Choroid plexus epithelial cell (primary cell): ENCODE results near the gene RNU1-3.
"Not testable (repeated sequence)": the region's sequence is repeated elsewhere in the genome, so short reads cannot be mapped to it uniquely, and the experiment has no call there.

Source experiments
- DNase-seq: peaks from one replicate; pipeline ENCODE4 v3.0.0-alpha.2; 2010; ENCODE audit warnings: low read depth
- H3K4me3 ChIP-seq: 2 replicates; pipeline ENCODE4 v1.5.1; 2011; ENCODE audit warnings: low read depth, mild to moderate bottlenecking, control low read depth, low read length, moderate library complexity
- CTCF ChIP-seq: conservative IDR thresholded peaks from 2 replicates; pipeline ENCODE4 v1.5.1; 2011; ENCODE audit warnings: low read depth, mild to moderate bottlenecking, control low read depth, inconsistent platforms, low read length, moderate library complexity

RNU1-3 gene

GRCh38 chr1:16625497-16626408, 41.0 kb downstream of the RNU1-3 start:
- no peak for DNase-seq
- TF ChIP-seq CTCF, result no peak
- H3K4me3 ChIP-seq, result no peak overlapping the region

- not testable (repeated sequence) for DNase-seq, H3K4me3 ChIP-seq
Observed at GRCh38 chr1:16623812-16624719, 42.7 kb downstream of the RNU1-3 start.

- peak; percentile 43 for DNase-seq
- not testable (repeated sequence) for H3K4me3 ChIP-seq
Observed at GRCh38 chr1:16623337-16623736, 43.4 kb downstream of the RNU1-3 start.

- not testable (repeated sequence) for DNase-seq, H3K4me3 ChIP-seq
- TF ChIP-seq CTCF, result peak; percentile 1
Observed at GRCh38 chr1:16621681-16622315, 45.0 kb downstream of the RNU1-3 start.

GRCh38 chr1:16621300-16621658, 45.5 kb downstream of the RNU1-3 start:
- TF ChIP-seq CTCF, result no peak
- no peak overlapping the region for H3K4me3 ChIP-seq
- no peak for DNase-seq

- peak; percentile 29 for DNase-seq
- H3K4me3 ChIP-seq, result not testable (repeated sequence)
Observed at GRCh38 chr1:16619803-16620501, 46.8 kb downstream of the RNU1-3 start.

- TF ChIP-seq CTCF, result no peak
- DNase-seq, result no peak
- no peak overlapping the region for H3K4me3 ChIP-seq
Observed at GRCh38 chr1:16618719-16619118, 48.0 kb downstream of the RNU1-3 start.
